ENCODE results near the gene AGRN. TPM values are rescaled to one million over a fixed set of nuclear protein-coding genes. Genes with fewer than 3 reads are reported as not detected.
"Not testable (repeated sequence)": the region's sequence is repeated elsewhere in the genome, so short reads cannot be mapped to it uniquely, and the experiment has no call there.

Gene AGRN
- total RNA-seq, 1 donor from 2014 or later = 109 TPM

- H3K36me3 ChIP-seq = no peaks in the 10 kb centered on the region
- peaks cover 15% of the 10 kb centered on the region for H3K27me3 ChIP-seq
- H3K4me3 ChIP-seq = no peak overlapping the region
Measured at GRCh38 chr1:1063261-1063944, 43.5 kb downstream of the AGRN start.

GRCh38 chr1:1063945-1064831 lies 44.3 kb downstream of the AGRN start:
- H3K4me1 ChIP-seq = peaks cover 14 to 19% of the 10 kb centered on the region in 2 donors
- peaks cover 16% of the 10 kb centered on the region for H3K27me3 ChIP-seq
- DNase-seq (ENCODE audit: low spot score in 2 of 2) = no peak
- H3K4me3 ChIP-seq = no peak overlapping the region
- no peaks in the 10 kb centered on the region for H3K36me3 ChIP-seq
- peak; percentile 73 to 89 (median 82) for TF ChIP-seq CTCF (IDR thresholded peaks at IDR 0.05)
- intact Hi-C loops (cut with DNase I) = loop anchor here (1.0 kb wide), 1 partner anchor 80 kb away; no protein-coding TSS in a partner anchor
- no peaks in the 10 kb centered on the region for H3K9me3 ChIP-seq
- H3K27ac ChIP-seq = no peak overlapping the region

More at GRCh38 chr1:1063261-1063944, 43.5 kb downstream of the AGRN start:
- Histone ChIP-seq H3K4me1 (peaks cover 12 to 16% of the 10 kb centered on the region in 2 donors), H3K9me3 (no peaks in the 10 kb centered on the region), H3K27ac (no peak overlapping the region)
- intact Hi-C loops (cut with DNase I) = no loop called here
- no peak for DNase-seq (ENCODE audit: low spot score in 2 of 2)
- TF ChIP-seq CTCF (IDR thresholded peaks at IDR 0.05) = no peak

GRCh38 chr1:1065265-1065939 lies 45.5 kb downstream of the AGRN start:
- peaks cover 9 to 12% of the 10 kb centered on the region in 2 donors for H3K4me1 ChIP-seq
- H3K9me3 ChIP-seq = no peaks in the 10 kb centered on the region
- intact Hi-C loops (cut with DNase I) = no loop called here
- peaks cover 11% of the 10 kb centered on the region for H3K27me3 ChIP-seq
- no peak for TF ChIP-seq CTCF (IDR thresholded peaks at IDR 0.05)
- no peaks in the 10 kb centered on the region for H3K36me3 ChIP-seq
- DNase-seq (ENCODE audit: low spot score in 2 of 2) = no peak
- H3K4me3 ChIP-seq = no peak overlapping the region
- H3K27ac ChIP-seq = no peak overlapping the region

GRCh38 chr1:1065940-1066304 lies 46.0 kb downstream of the AGRN start:
- H3K27me3 ChIP-seq; H3K27ac ChIP-seq; H3K36me3 ChIP-seq; intact Hi-C loops (cut with DNase I); H3K4me3 ChIP-seq; H3K9me3 ChIP-seq; DNase-seq (ENCODE audit: low spot score in 2 of 2): not testable (repeated sequence)
- peaks cover 9 to 12% of the 10 kb centered on the region in 2 donors for H3K4me1 ChIP-seq

GRCh38 chr1:1066403-1067283 lies 46.7 kb downstream of the AGRN start:
- peaks cover 8% of the 10 kb centered on the region for H3K27me3 ChIP-seq
- peaks cover 9 to 12% of the 10 kb centered on the region in 2 donors for H3K4me1 ChIP-seq
- DNase-seq (ENCODE audit: low spot score in 2 of 2) = no peak
- H3K36me3 ChIP-seq = no peaks in the 10 kb centered on the region
- intact Hi-C loops (cut with DNase I) = no loop called here
- no peak overlapping the region for H3K4me3 ChIP-seq
- TF ChIP-seq CTCF (IDR thresholded peaks at IDR 0.05) = no peak
- no peaks in the 10 kb centered on the region for H3K9me3 ChIP-seq
- no peak overlapping the region for H3K27ac ChIP-seq

Measured in ascending aorta (tissue), 2 donors.